ENCODE data around the gene PBXIP1. TPM values are rescaled to one million over a fixed set of nuclear protein-coding genes. Genes with fewer than 3 reads are reported as not detected.

Gene PBXIP1
- total RNA-seq, 1 donor from 2014 or later: 82.1 TPM

- H3K4me1 Mint-ChIP-seq (ENCODE audit: unreplicated experiment): peaks cover 29% of the 10 kb centered on the region
- no peaks in the 10 kb centered on the region for H3K36me3 Mint-ChIP-seq (ENCODE audit: low read depth, unreplicated experiment)
- H3K27me3 Mint-ChIP-seq (ENCODE audit: unreplicated experiment): peaks cover 14% of the 10 kb centered on the region
- peak overlapping the region; percentile 93 for H3K4me3 Mint-ChIP-seq (ENCODE audit: unreplicated experiment)
- peak overlapping the region; percentile 99 for H3K27ac Mint-ChIP-seq (ENCODE audit: unreplicated experiment)
- no peak for TF ChIP-seq CTCF (IDR thresholded peaks at IDR 0.05; ENCODE audit: unreplicated experiment)
- no peak for DNase-seq (ENCODE audit: low spot score)
- H3K9me3 Mint-ChIP-seq (ENCODE audit: unreplicated experiment): no peaks in the 10 kb centered on the region
Measured at GRCh38 chr1:154935749-154936554, 19.9 kb downstream of the PBXIP1 start.

GRCh38 chr1:154934358-154934948 lies 21.4 kb downstream of the PBXIP1 start:
- no peaks in the 10 kb centered on the region for H3K36me3 Mint-ChIP-seq (ENCODE audit: low read depth, unreplicated experiment)
- H3K9me3 Mint-ChIP-seq (ENCODE audit: unreplicated experiment): no peaks in the 10 kb centered on the region
- TF ChIP-seq CTCF (IDR thresholded peaks at IDR 0.05; ENCODE audit: unreplicated experiment): no peak
- no peak for DNase-seq (ENCODE audit: low spot score)
- no peak overlapping the region for H3K27ac Mint-ChIP-seq (ENCODE audit: unreplicated experiment)
- peak overlapping the region; percentile 65 for H3K4me3 Mint-ChIP-seq (ENCODE audit: unreplicated experiment)
- H3K27me3 Mint-ChIP-seq (ENCODE audit: unreplicated experiment): peaks cover 14% of the 10 kb centered on the region
- peaks cover 22% of the 10 kb centered on the region for H3K4me1 Mint-ChIP-seq (ENCODE audit: unreplicated experiment)

- Mint-ChIP-seq H3K4me1 (ENCODE audit: unreplicated experiment) (peaks cover 9% of the 10 kb centered on the region), H3K27me3 (ENCODE audit: unreplicated experiment) (peaks cover 10% of the 10 kb centered on the region), H3K4me3 (ENCODE audit: unreplicated experiment) (no peak overlapping the region), H3K36me3 (ENCODE audit: low read depth, unreplicated experiment) (peaks cover 9% of the 10 kb centered on the region), H3K27ac (ENCODE audit: unreplicated experiment) (no peak overlapping the region), H3K9me3 (ENCODE audit: unreplicated experiment) (no peaks in the 10 kb centered on the region)
- DNase-seq (ENCODE audit: low spot score): no peak
- TF ChIP-seq CTCF (IDR thresholded peaks at IDR 0.05; ENCODE audit: unreplicated experiment): no peak
Measured at GRCh38 chr1:154931940-154932487, 23.9 kb downstream of the PBXIP1 start.

- peaks cover 22% of the 10 kb centered on the region for H3K36me3 Mint-ChIP-seq (ENCODE audit: low read depth, unreplicated experiment)
- peaks cover 3% of the 10 kb centered on the region for H3K4me1 Mint-ChIP-seq (ENCODE audit: unreplicated experiment)
- no peak overlapping the region for H3K4me3 Mint-ChIP-seq (ENCODE audit: unreplicated experiment)
- TF ChIP-seq CTCF (IDR thresholded peaks at IDR 0.05; ENCODE audit: unreplicated experiment): no peak
- no peak overlapping the region for H3K27ac Mint-ChIP-seq (ENCODE audit: unreplicated experiment)
- no peak for DNase-seq (ENCODE audit: low spot score)
- H3K27me3 Mint-ChIP-seq (ENCODE audit: unreplicated experiment): peaks cover 3% of the 10 kb centered on the region
- H3K9me3 Mint-ChIP-seq (ENCODE audit: unreplicated experiment): no peaks in the 10 kb centered on the region
Measured at GRCh38 chr1:154926201-154926600, 29.7 kb downstream of the PBXIP1 start.

Measured in endothelial cell (in vitro differentiated cells).